ENCODE results near the gene ATP1A4. TPM values are rescaled to one million over a fixed set of nuclear protein-coding genes. Genes with fewer than 3 reads are reported as not detected.

Gene ATP1A4
- total and polyA plus RNA-seq, 7 donors: 0.03 to 2.0 (median 0.26) TPM

DNA sequence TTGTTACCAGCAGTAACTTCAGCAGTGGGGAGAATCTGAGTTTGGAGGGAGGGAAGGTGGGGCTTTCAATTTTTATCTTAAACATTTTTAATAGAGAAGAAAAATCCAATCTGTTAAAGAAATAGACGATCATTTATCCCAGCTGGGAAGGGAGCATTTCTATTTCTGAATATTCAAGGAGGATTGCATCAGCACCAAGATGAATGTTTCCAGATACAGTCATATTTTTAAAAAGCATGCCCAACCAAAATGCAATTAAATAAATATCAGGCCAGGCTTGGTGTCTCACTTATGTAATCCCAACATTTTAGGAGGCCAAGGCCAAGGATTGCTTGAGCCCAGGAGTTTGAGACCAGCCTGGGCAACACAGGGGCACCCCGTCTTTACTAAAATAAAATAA, 1.7 kb upstream of the ATP1A4 start:
- intact Hi-C loops (cut with DNase I): no loop called here
- ATAC-seq (no peak), DNase-seq (no peak)
- Histone ChIP-seq H3K27ac (peak overlapping the region; percentile 19), H3K9me3 (no peaks in the 10 kb centered on the region), H3K36me3 (ENCODE audit: insufficient read depth in 1 of 2, low read depth in 1 of 2) (no peaks in the 10 kb centered on the region), H3K27me3 (ENCODE audit: insufficient read depth in 3 of 3, low read length in 2 of 3) (no peaks in the 10 kb centered on the region), H3K4me3 (no peak overlapping the region), H3K4me1 (peaks cover 9% of the 10 kb centered on the region)
- no peak for TF ChIP-seq CTCF (IDR thresholded peaks at IDR 0.05)
- 69 to 81% (median 73%) methylated on average over 2 of the region's 2 CpGs for WGBS, 3 donors

GRCh38 chr1:160154790-160155189, 3.4 kb downstream of the ATP1A4 start:
- Histone ChIP-seq H3K36me3 (ENCODE audit: insufficient read depth in 1 of 2, low read depth in 1 of 2) (no peaks in the 10 kb centered on the region), H3K27me3 (ENCODE audit: insufficient read depth in 3 of 3, low read length in 2 of 3) (no peaks in the 10 kb centered on the region), H3K4me3 (no peak overlapping the region), H3K4me1 (no peaks in the 10 kb centered on the region), H3K27ac (no peak overlapping the region), H3K9me3 (no peaks in the 10 kb centered on the region)
- 85 to 89% (median 86%) methylated on average over 3 of the region's 3 CpGs for WGBS, 3 donors
- intact Hi-C loops (cut with DNase I): loop anchor here in 1 of 2 donors (5.0 kb wide), 1 partner anchor 52 kb away; no protein-coding TSS in a partner anchor
- DNase-seq (no peak), ATAC-seq (no peak)
- no peak for TF ChIP-seq CTCF (IDR thresholded peaks at IDR 0.05)

GRCh38 chr1:160156361-160156760, 5.0 kb downstream of the ATP1A4 start:
- DNase-seq: no peak
- no peak for ATAC-seq
- H3K27me3 ChIP-seq (ENCODE audit: insufficient read depth in 3 of 3, low read length in 2 of 3): no peaks in the 10 kb centered on the region
- H3K4me3 ChIP-seq: no peak overlapping the region
- H3K27ac ChIP-seq: no peak overlapping the region
- no peak for TF ChIP-seq CTCF (IDR thresholded peaks at IDR 0.05)
- intact Hi-C loops (cut with DNase I): loop anchor here in 1 of 2 donors (5.0 kb wide), 1 partner anchor 54 kb away; no protein-coding TSS in a partner anchor
- WGBS, 3 donors: 53 to 66% (median 54%) methylated on average over 5 of the region's 5 CpGs
- no peaks in the 10 kb centered on the region for H3K9me3 ChIP-seq
- no peaks in the 10 kb centered on the region for H3K4me1 ChIP-seq
- no peaks in the 10 kb centered on the region for H3K36me3 ChIP-seq (ENCODE audit: insufficient read depth in 1 of 2, low read depth in 1 of 2)

DNA sequence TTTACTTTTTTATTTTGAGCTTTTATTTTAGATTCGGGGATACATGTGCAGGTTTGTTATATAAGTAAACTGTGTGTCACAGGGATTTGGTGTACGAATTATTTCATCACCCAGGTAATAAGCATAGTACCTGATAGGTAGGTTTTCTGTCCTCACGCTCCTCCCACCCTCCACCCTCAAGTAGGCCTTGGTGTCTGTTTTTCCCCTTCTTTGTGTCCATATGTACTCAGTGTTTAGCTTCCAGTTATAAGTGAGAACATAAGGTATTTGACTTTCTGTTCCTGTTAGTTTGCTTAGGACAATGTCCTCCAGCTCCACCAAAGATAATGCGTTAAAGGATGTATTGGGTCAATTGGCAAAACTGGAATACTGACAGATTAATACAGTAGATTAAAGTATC, 5.8 kb downstream of the ATP1A4 start:
- no peak overlapping the region for H3K27ac ChIP-seq
- no peak overlapping the region for H3K4me3 ChIP-seq
- no peak for TF ChIP-seq CTCF (IDR thresholded peaks at IDR 0.05)
- H3K9me3 ChIP-seq: no peaks in the 10 kb centered on the region
- no peaks in the 10 kb centered on the region for H3K27me3 ChIP-seq (ENCODE audit: insufficient read depth in 3 of 3, low read length in 2 of 3)
- ATAC-seq (no peak), DNase-seq (no peak)
- 75 to 95% (median 79%) methylated on average over 4 of the region's 4 CpGs for WGBS, 3 donors
- intact Hi-C loops (cut with DNase I): loop anchor here in 1 of 2 donors (5.0 kb wide), 1 partner anchor 55 kb away; no protein-coding TSS in a partner anchor
- H3K36me3 ChIP-seq (ENCODE audit: insufficient read depth in 1 of 2, low read depth in 1 of 2): no peaks in the 10 kb centered on the region
- no peaks in the 10 kb centered on the region for H3K4me1 ChIP-seq

DNA sequence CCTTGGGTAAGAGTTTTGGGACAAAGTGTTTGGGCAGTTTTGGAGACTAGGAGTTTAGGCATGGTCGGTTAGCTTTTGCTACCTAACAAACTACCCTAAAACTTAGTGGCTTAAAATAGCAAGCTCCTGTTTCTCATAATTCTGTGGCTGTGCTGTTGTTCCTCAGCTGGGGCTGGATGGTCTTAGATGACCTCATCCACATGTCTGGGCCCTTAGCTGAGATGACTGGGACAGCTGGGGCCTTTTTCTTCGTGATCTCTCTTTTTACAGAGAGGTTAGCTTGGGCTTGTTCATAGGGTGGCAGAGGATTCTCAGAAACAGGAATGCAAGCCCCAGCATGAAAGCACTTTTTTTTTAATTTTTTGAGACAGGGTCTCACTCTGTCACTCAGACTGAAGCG, 6.6 kb downstream of the ATP1A4 start:
- ATAC-seq (no peak), DNase-seq (no peak)
- no peak for TF ChIP-seq CTCF (IDR thresholded peaks at IDR 0.05)
- Histone ChIP-seq H3K27ac (no peak overlapping the region), H3K4me1 (no peaks in the 10 kb centered on the region), H3K9me3 (no peaks in the 10 kb centered on the region), H3K27me3 (ENCODE audit: insufficient read depth in 3 of 3, low read length in 2 of 3) (no peaks in the 10 kb centered on the region), H3K4me3 (no peak overlapping the region), H3K36me3 (ENCODE audit: insufficient read depth in 1 of 2, low read depth in 1 of 2) (no peaks in the 10 kb centered on the region)
- intact Hi-C loops (cut with DNase I): loop anchor here in 1 of 2 donors (5.0 kb wide), 1 partner anchor 56 kb away; no protein-coding TSS in a partner anchor
- 63 to 77% (median 75%) methylated on average over 3 of the region's 3 CpGs for WGBS, 3 donors

All from psoas muscle (tissue), 8 donors.